GM13976 (cell line): ENCODE measurements around the gene TNKS1BP1.
"Not testable (repeated sequence)": the region's sequence is repeated elsewhere in the genome, so short reads cannot be mapped to it uniquely, and the experiment has no call there.

Source experiments
- DNase-seq: peaks from one replicate; pipeline ENCODE4 v3.0.0; 2012; ENCODE audit warnings: low spot score
- CTCF ChIP-seq: IDR thresholded peaks from 2 replicates; pipeline ENCODE4 v1.5.1; 2012; ENCODE audit warnings: borderline replicate concordance, mild to moderate bottlenecking; ENCODE audit not compliant: insufficient read depth; ENCODE audit errors: extremely low read depth, missing control alignments, control extremely low read depth
- in situ Hi-C: fragments of 300-500 bp; cut with MboI; formaldehyde crosslinking; loops from one replicate; pipeline ENCODE4 v1.12.0; 2022; ENCODE audit warnings: low sequenced_read_pairs, mixed read lengths, inconsistent platforms; ENCODE audit not compliant: unreplicated experiment

Gene TNKS1BP1

GRCh38 chr11:57364851-57365660 is 40.3 kb upstream of the TNKS1BP1 start:
- in situ Hi-C loops: no loop called here
- TF ChIP-seq CTCF: no peak
- no peak for DNase-seq

- in situ Hi-C loops: no loop called here
- TF ChIP-seq CTCF: no peak
- DNase-seq: no peak
Measured at GRCh38 chr11:57363131-57364080, 38.7 kb upstream of the TNKS1BP1 start.

- in situ Hi-C loops: no loop called here
- no peak for DNase-seq
- no peak for TF ChIP-seq CTCF
Measured at GRCh38 chr11:57361926-57362325, 37.2 kb upstream of the TNKS1BP1 start.

- in situ Hi-C loops, DNase-seq: not testable (repeated sequence)
Measured at GRCh38 chr11:57361420-57361819, 36.7 kb upstream of the TNKS1BP1 start.

GRCh38 chr11:57360991-57361390 is 36.2 kb upstream of the TNKS1BP1 start:
- in situ Hi-C loops: no loop called here
- no peak for TF ChIP-seq CTCF

GRCh38 chr11:57359896-57360690 is 35.3 kb upstream of the TNKS1BP1 start:
- in situ Hi-C loops: no loop called here
- DNase-seq: no peak
- TF ChIP-seq CTCF: no peak

More at GRCh38 chr11:57360991-57361390, 36.2 kb upstream of the TNKS1BP1 start:
- DNase-seq: no peak

- in situ Hi-C loops: no loop called here
- DNase-seq: no peak
- TF ChIP-seq CTCF: no peak
Measured at GRCh38 chr11:57359396-57359795, 34.6 kb upstream of the TNKS1BP1 start.
